HG02763 (cell line): ENCODE data around the gene SCOC.
A peak's percentile ranks its signal among the peaks of the same experiment; 100 is the strongest.

ENCODE experiments used
- ATAC-seq: cut with Tn5 transposase; IDR thresholded peaks from one replicate; pipeline ENCODE4 v1.9.1; 2021; ENCODE audit warnings: mild to moderate bottlenecking, moderate library complexity; ENCODE audit not compliant: unreplicated experiment

Gene SCOC

GRCh38 chr4:140373328-140374129 lies at the start of gene SCOC:
Gene SCOC, plus strand, starts transcription at chr4:140373646. Its CDS starts 5,525 bp downstream, at chr4:140379171.
- peak; percentile 95 for ATAC-seq

GRCh38 chr4:140326395-140326993 lies 47.0 kb upstream of the SCOC start:
- ATAC-seq, result no peak

GRCh38 chr4:140330311-140330900 lies 43.0 kb upstream of the SCOC start:
- no peak for ATAC-seq

GRCh38 chr4:140331245-140331644 lies 42.2 kb upstream of the SCOC start:
- no peak for ATAC-seq

GRCh38 chr4:140331876-140332275 lies 41.6 kb upstream of the SCOC start:
- ATAC-seq, result no peak

- ATAC-seq, result no peak
Observed at GRCh38 chr4:140332734-140333133, 40.7 kb upstream of the SCOC start.

GRCh38 chr4:140333523-140333922 lies 39.9 kb upstream of the SCOC start:
- no peak for ATAC-seq

GRCh38 chr4:140335076-140335475 lies 38.4 kb upstream of the SCOC start:
- ATAC-seq, result no peak

GRCh38 chr4:140336730-140337129 lies 36.7 kb upstream of the SCOC start:
- ATAC-seq, result no peak

GRCh38 chr4:140342620-140343019 lies 30.8 kb upstream of the SCOC start:
- ATAC-seq, result no peak

GRCh38 chr4:140343303-140343702 lies 30.1 kb upstream of the SCOC start:
- ATAC-seq, result peak; percentile 87

GRCh38 chr4:140344101-140344500 lies 29.3 kb upstream of the SCOC start:
- ATAC-seq, result no peak

- no peak for ATAC-seq
Observed at GRCh38 chr4:140344621-140345020, 28.8 kb upstream of the SCOC start.

- ATAC-seq, result no peak
Observed at GRCh38 chr4:140346136-140346535, 27.3 kb upstream of the SCOC start.

GRCh38 chr4:140349816-140350215 lies 23.6 kb upstream of the SCOC start:
- no peak for ATAC-seq

GRCh38 chr4:140351093-140352075 lies 22.1 kb upstream of the SCOC start:
- ATAC-seq, result no peak

- no peak for ATAC-seq
Observed at GRCh38 chr4:140353786-140354185, 19.7 kb upstream of the SCOC start.

- no peak for ATAC-seq
Observed at GRCh38 chr4:140355288-140355687, 18.2 kb upstream of the SCOC start.

GRCh38 chr4:140357868-140358267 lies 15.6 kb upstream of the SCOC start:
- ATAC-seq, result no peak

GRCh38 chr4:140358281-140358680 lies 15.2 kb upstream of the SCOC start:
- no peak for ATAC-seq
